RWPE2 (cell line): Measurements from ENCODE around the gene SHISA3.

ENCODE experiments used
- ATAC-seq: fragments of 200-7000 bp; cut with Tn5 transposase; 3 replicates; pipeline ENCODE4 v1.9.1; 2021; ENCODE audit warnings: low read depth
- DNase-seq: peaks from one replicate; pipeline ENCODE4 v3.0.0-alpha.2; 2020; ENCODE audit warnings: low spot score
- H3K27ac ChIP-seq: fragments of 450-650 bp; 2 replicates; pipeline ENCODE4 v1.5.1; 2017; ENCODE audit warnings: mild to moderate bottlenecking; ENCODE audit not compliant: poor library complexity, severe bottlenecking
- H3K27me3 ChIP-seq: fragments of 250-450 bp; sonication (Bioruptor Pico); 2 replicates; pipeline ENCODE4 v1.5.1; 2021; ENCODE audit warnings: mild to moderate bottlenecking, moderate library complexity; ENCODE audit not compliant: insufficient read depth, poor library complexity, severe bottlenecking
- H3K36me3 ChIP-seq: fragments of 250-450 bp; sonication (Bioruptor Pico); 2 replicates; pipeline ENCODE4 v1.5.1; 2020; ENCODE audit warnings: low read depth, mild to moderate bottlenecking, moderate library complexity
- H3K4me1 ChIP-seq: fragments of 250-450 bp; sonication (Bioruptor Pico); 2 replicates; pipeline ENCODE4 v1.5.1; 2021; ENCODE audit warnings: mild to moderate bottlenecking, moderate library complexity; ENCODE audit not compliant: insufficient read depth, poor library complexity, severe bottlenecking
- H3K4me3 ChIP-seq: fragments of 250-450 bp; sonication (Bioruptor Pico); 2 replicates; pipeline ENCODE4 v1.5.1; 2021; ENCODE audit warnings: mild to moderate bottlenecking, moderate library complexity; ENCODE audit not compliant: severe bottlenecking
- H3K9me3 ChIP-seq: fragments of 250-450 bp; sonication (Bioruptor Pico); 2 replicates; pipeline ENCODE4 v1.5.1; 2021; ENCODE audit warnings: mild to moderate bottlenecking, moderate library complexity; ENCODE audit not compliant: severe bottlenecking
- TF ChIP-seq, protein P1 (sequence below): fragments of 450-650 bp; IDR thresholded peaks from one replicate; pipeline ENCODE4 v1.5.1; 2017; ENCODE audit warnings: mild to moderate bottlenecking, moderate library complexity; ENCODE audit not compliant: poor library complexity, severe bottlenecking

SHISA3 gene

DNA sequence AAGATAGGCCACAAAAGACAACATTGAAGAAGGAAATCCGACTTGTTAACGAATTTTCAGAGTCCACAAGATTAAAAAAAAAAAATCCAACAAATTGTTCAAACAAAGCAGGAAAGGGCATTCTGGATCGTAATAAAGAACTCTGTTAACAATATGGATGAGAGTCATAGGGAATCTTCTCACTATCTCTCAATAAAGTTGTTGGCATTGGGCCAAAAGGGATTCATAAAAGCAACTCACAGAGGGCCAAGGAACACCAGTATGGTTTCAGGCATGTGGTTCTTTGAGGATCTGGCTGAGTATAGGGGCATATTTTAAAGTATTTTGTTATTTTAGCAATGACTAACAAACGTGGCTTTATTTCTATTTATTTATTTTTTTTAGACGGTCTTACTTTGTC, 49.5 kb downstream of the SHISA3 start:
- Histone ChIP-seq H3K9me3 (no peaks in the 10 kb centered on the region), H3K4me3 (no peak overlapping the region), H3K36me3 (no peaks in the 10 kb centered on the region), H3K4me1 (no peaks in the 10 kb centered on the region), H3K27ac (no peak overlapping the region), H3K27me3 (no peaks in the 10 kb centered on the region)
- ATAC-seq (no peak), DNase-seq (no peak)
- TF ChIP-seq, protein P1, sequence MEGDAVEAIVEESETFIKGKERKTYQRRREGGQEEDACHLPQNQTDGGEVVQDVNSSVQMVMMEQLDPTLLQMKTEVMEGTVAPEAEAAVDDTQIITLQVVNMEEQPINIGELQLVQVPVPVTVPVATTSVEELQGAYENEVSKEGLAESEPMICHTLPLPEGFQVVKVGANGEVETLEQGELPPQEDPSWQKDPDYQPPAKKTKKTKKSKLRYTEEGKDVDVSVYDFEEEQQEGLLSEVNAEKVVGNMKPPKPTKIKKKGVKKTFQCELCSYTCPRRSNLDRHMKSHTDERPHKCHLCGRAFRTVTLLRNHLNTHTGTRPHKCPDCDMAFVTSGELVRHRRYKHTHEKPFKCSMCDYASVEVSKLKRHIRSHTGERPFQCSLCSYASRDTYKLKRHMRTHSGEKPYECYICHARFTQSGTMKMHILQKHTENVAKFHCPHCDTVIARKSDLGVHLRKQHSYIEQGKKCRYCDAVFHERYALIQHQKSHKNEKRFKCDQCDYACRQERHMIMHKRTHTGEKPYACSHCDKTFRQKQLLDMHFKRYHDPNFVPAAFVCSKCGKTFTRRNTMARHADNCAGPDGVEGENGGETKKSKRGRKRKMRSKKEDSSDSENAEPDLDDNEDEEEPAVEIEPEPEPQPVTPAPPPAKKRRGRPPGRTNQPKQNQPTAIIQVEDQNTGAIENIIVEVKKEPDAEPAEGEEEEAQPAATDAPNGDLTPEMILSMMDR: no peak
